ENCODE data around the gene PER3.
"Not testable (repeated sequence)": the region's sequence is repeated elsewhere in the genome, so short reads cannot be mapped to it uniquely, and the experiment has no call there.

The PER3 gene

DNA sequence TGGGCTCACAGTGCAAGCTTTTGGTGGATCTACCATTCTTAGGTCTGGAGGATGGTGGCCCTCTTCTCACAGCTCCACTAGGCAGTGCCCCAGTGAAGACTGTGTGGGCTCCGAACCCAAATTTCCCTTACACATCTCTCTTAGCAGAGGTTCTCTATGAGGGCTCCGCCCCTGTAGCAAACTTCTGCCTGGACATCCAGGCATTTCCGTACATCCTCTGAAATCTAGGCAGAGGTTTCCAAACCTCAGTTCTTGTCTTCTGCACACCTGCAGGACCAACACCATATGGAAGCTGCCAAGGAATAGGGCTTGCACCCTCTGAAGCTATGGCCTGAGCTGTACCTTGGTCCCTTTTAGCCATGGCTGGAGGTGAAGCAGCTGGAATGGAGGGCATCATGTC, 6.9 kb downstream of the PER3 start:
- peaks cover 12 to 18% of the 10 kb centered on the region in 2 donors for H3K36me3 ChIP-seq (ENCODE audit: control insufficient read depth in 2 of 2, insufficient read depth in 2 of 2, low read length in 2 of 2)
- H3K9ac ChIP-seq (ENCODE audit: low read depth in 1 of 2, low read length in 2 of 2); H3K9me3 ChIP-seq (ENCODE audit: control insufficient read depth in 2 of 2, low read length in 2 of 2); H3K4me1 ChIP-seq (ENCODE audit: control insufficient read depth in 2 of 2, insufficient read depth in 2 of 2, low read length in 2 of 2); H3K4me3 ChIP-seq (ENCODE audit: low read length in 2 of 2); H3K27ac ChIP-seq (ENCODE audit: low read depth in 2 of 2, low read length in 2 of 2); H3K27me3 ChIP-seq (ENCODE audit: control insufficient read depth in 2 of 2, insufficient read depth in 2 of 2, low read length in 2 of 2): not testable (repeated sequence)

DNA sequence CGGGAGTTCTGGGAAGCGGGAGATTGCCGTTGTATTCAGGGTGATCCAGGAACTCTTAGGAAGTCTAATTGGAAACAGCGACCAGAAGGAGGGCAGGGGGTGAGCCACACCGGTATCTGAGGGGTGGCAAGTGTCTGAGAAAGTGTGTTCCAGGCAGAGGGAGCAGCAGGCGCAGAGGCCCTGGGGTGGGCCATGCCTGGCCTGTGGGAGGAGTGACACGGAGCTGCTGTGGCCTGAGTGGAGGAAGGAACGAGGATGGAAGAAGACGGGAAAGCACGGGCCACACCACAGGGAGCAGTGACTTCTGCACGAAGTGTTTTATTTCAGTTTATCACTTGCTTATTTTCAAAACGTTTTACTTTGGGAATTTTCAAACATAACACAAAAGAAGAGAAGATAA, 11.3 kb downstream of the PER3 start:
- Histone ChIP-seq H3K27me3 (ENCODE audit: control insufficient read depth in 2 of 2, insufficient read depth in 2 of 2, low read length in 2 of 2) (no peaks in the 10 kb centered on the region), H3K27ac (ENCODE audit: low read depth in 2 of 2, low read length in 2 of 2) (no peak overlapping the region), H3K36me3 (ENCODE audit: control insufficient read depth in 2 of 2, insufficient read depth in 2 of 2, low read length in 2 of 2) (peaks cover 16 to 18% of the 10 kb centered on the region in 2 donors), H3K4me1 (ENCODE audit: control insufficient read depth in 2 of 2, insufficient read depth in 2 of 2, low read length in 2 of 2) (no peaks in the 10 kb centered on the region), H3K4me3 (ENCODE audit: low read length in 2 of 2) (no peak overlapping the region), H3K9ac (ENCODE audit: low read depth in 1 of 2, low read length in 2 of 2) (no peak overlapping the region), H3K9me3 (ENCODE audit: control insufficient read depth in 2 of 2, low read length in 2 of 2) (no peaks in the 10 kb centered on the region)

DNA sequence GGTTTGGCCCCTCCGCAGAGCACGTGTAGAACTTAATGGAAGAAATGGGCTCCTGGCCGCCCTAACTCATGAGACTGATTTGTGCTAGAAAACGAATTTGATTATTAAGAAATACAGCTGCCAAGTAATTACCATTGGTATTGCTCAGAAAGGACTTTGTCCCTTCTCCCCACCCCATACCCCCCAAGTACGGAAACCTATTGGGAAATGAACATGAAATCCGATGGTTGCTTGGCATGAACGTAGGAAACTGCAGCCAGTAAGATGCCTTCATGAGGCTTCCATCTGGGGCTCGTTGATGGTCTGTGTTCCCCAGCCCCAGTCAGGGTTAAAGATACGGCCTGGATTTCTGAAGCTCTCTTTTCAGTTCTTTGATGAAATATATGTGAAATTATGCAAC, 21.4 kb downstream of the PER3 start:
- H3K4me1 ChIP-seq (ENCODE audit: control insufficient read depth in 2 of 2, insufficient read depth in 2 of 2, low read length in 2 of 2), result no peaks in the 10 kb centered on the region
- no peaks in the 10 kb centered on the region for H3K27me3 ChIP-seq (ENCODE audit: control insufficient read depth in 2 of 2, insufficient read depth in 2 of 2, low read length in 2 of 2)
- H3K27ac ChIP-seq (ENCODE audit: low read depth in 2 of 2, low read length in 2 of 2), result no peak overlapping the region
- H3K4me3 ChIP-seq (ENCODE audit: low read length in 2 of 2), result no peak overlapping the region
- no peaks in the 10 kb centered on the region for H3K9me3 ChIP-seq (ENCODE audit: control insufficient read depth in 2 of 2, low read length in 2 of 2)
- no peak overlapping the region for H3K9ac ChIP-seq (ENCODE audit: low read depth in 1 of 2, low read length in 2 of 2)
- H3K36me3 ChIP-seq (ENCODE audit: control insufficient read depth in 2 of 2, insufficient read depth in 2 of 2, low read length in 2 of 2), result peaks cover 16 to 38% of the 10 kb centered on the region in 2 donors

DNA sequence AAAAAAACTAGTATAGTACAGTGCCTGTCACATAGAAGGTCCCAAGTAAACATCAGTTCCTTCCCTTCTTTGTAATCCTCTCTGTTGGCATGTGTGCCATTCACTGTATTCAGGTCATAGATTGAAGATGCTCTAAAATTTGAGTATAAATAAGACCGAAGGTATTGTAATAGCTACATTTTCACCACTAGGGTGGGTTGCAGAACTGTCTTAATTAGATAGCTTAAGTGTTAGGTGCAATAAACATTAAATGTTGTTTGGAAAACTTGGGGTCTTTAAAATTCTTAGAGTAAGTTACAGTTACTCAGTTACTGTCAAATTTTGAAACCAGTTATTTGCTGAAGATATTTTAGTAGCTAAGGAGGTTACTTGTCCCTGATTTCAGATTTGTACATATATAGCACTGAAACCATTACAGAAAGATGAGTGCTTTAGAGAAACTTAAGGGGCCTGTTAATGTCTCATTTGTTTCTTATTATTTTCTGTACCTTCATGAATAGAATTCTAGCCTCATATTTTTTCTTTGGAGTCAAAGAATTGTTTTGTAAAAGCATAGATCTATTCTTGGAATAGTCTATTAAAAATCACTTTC, 24.3 kb downstream of the PER3 start:
- Histone ChIP-seq H3K4me1 (ENCODE audit: control insufficient read depth in 2 of 2, insufficient read depth in 2 of 2, low read length in 2 of 2) (no peaks in the 10 kb centered on the region), H3K9ac (ENCODE audit: low read depth in 1 of 2, low read length in 2 of 2) (no peak overlapping the region), H3K27ac (ENCODE audit: low read depth in 2 of 2, low read length in 2 of 2) (no peak overlapping the region), H3K36me3 (ENCODE audit: control insufficient read depth in 2 of 2, insufficient read depth in 2 of 2, low read length in 2 of 2) (peaks cover 26 to 51% of the 10 kb centered on the region in 2 donors), H3K9me3 (ENCODE audit: control insufficient read depth in 2 of 2, low read length in 2 of 2) (no peaks in the 10 kb centered on the region), H3K27me3 (ENCODE audit: control insufficient read depth in 2 of 2, insufficient read depth in 2 of 2, low read length in 2 of 2) (no peaks in the 10 kb centered on the region), H3K4me3 (ENCODE audit: low read length in 2 of 2) (no peak overlapping the region)

DNA sequence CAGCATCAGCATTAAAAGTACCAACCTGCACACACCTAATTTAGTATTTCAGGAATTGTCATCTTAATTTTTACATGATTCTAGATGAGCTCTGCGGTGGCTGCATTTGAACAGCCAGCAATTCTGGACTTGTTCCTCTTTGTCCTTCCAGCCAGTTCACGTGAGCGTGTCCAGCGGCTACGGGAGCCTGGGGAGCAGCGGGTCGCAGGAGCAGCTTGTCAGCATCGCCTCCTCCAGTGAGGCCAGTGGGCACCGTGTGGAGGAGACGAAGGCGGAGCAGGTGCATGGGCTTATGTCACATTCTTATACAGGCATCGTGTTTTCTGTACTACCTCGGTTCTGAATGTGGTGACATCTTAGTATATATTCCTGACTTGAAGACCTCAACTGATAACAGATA, 25.7 kb downstream of the PER3 start:
- Histone ChIP-seq H3K27me3 (ENCODE audit: control insufficient read depth in 2 of 2, insufficient read depth in 2 of 2, low read length in 2 of 2) (no peaks in the 10 kb centered on the region), H3K4me3 (ENCODE audit: low read length in 2 of 2) (no peak overlapping the region), H3K36me3 (ENCODE audit: control insufficient read depth in 2 of 2, insufficient read depth in 2 of 2, low read length in 2 of 2) (peaks cover 30 to 54% of the 10 kb centered on the region in 2 donors), H3K4me1 (ENCODE audit: control insufficient read depth in 2 of 2, insufficient read depth in 2 of 2, low read length in 2 of 2) (no peaks in the 10 kb centered on the region), H3K27ac (ENCODE audit: low read depth in 2 of 2, low read length in 2 of 2) (no peak overlapping the region), H3K9me3 (ENCODE audit: control insufficient read depth in 2 of 2, low read length in 2 of 2) (peaks cover 3% of the 10 kb centered on the region in 2 donors), H3K9ac (ENCODE audit: low read depth in 1 of 2, low read length in 2 of 2) (no peak overlapping the region)

DNA sequence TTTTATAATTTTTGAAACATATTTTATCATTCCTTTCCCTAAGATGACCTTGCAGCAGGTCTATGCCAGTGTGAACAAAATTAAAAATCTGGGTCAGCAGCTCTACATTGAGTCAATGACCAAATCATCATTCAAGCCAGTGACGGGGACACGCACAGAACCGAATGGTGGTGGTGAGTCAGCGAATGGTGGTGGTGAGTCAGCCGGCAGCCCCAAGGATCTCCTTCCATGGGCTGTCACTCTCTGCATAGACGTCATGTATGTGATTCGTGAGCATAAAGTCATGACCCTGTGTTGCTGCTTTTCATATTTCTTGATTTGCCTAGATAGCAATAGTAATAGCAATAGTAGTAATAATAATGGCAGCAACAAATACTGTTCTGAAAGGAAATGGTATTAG, 26.3 kb downstream of the PER3 start:
- Histone ChIP-seq H3K36me3 (ENCODE audit: control insufficient read depth in 2 of 2, insufficient read depth in 2 of 2, low read length in 2 of 2) (peaks cover 26 to 50% of the 10 kb centered on the region in 2 donors), H3K4me3 (ENCODE audit: low read length in 2 of 2) (no peak overlapping the region), H3K9me3 (ENCODE audit: control insufficient read depth in 2 of 2, low read length in 2 of 2) (peaks cover 3% of the 10 kb centered on the region in 2 donors), H3K27me3 (ENCODE audit: control insufficient read depth in 2 of 2, insufficient read depth in 2 of 2, low read length in 2 of 2) (no peaks in the 10 kb centered on the region), H3K9ac (ENCODE audit: low read depth in 1 of 2, low read length in 2 of 2) (no peak overlapping the region), H3K4me1 (ENCODE audit: control insufficient read depth in 2 of 2, insufficient read depth in 2 of 2, low read length in 2 of 2) (no peaks in the 10 kb centered on the region), H3K27ac (ENCODE audit: low read depth in 2 of 2, low read length in 2 of 2) (no peak overlapping the region)

DNA sequence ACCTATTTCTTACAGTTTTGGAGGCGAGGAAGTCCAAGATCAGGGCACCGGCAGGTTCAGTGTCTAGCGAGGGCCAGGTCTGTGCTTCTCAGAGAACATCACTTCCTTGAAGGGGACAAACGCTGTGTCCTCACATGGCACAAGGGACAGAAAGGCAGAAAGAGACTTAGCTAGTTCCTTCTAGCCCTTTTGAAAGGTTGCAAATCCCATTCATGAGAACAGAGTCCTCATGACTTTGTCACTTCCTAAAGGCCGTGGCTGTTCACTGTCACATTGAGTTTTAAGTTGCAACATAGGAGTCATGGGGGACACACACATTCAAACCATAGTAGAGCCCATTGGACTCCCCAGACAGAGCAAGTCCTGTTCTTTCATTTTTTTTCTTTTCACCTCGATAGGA, 27.4 kb downstream of the PER3 start:
- no peak overlapping the region for H3K4me3 ChIP-seq (ENCODE audit: low read length in 2 of 2)
- peaks cover 26 to 47% of the 10 kb centered on the region in 2 donors for H3K36me3 ChIP-seq (ENCODE audit: control insufficient read depth in 2 of 2, insufficient read depth in 2 of 2, low read length in 2 of 2)
- H3K27ac ChIP-seq (ENCODE audit: low read depth in 2 of 2, low read length in 2 of 2), result no peak overlapping the region
- no peaks in the 10 kb centered on the region for H3K4me1 ChIP-seq (ENCODE audit: control insufficient read depth in 2 of 2, insufficient read depth in 2 of 2, low read length in 2 of 2)
- H3K9ac ChIP-seq (ENCODE audit: low read depth in 1 of 2, low read length in 2 of 2), result no peak overlapping the region
- peaks cover 3% of the 10 kb centered on the region in 2 donors for H3K9me3 ChIP-seq (ENCODE audit: control insufficient read depth in 2 of 2, low read length in 2 of 2)
- no peaks in the 10 kb centered on the region for H3K27me3 ChIP-seq (ENCODE audit: control insufficient read depth in 2 of 2, insufficient read depth in 2 of 2, low read length in 2 of 2)

DNA sequence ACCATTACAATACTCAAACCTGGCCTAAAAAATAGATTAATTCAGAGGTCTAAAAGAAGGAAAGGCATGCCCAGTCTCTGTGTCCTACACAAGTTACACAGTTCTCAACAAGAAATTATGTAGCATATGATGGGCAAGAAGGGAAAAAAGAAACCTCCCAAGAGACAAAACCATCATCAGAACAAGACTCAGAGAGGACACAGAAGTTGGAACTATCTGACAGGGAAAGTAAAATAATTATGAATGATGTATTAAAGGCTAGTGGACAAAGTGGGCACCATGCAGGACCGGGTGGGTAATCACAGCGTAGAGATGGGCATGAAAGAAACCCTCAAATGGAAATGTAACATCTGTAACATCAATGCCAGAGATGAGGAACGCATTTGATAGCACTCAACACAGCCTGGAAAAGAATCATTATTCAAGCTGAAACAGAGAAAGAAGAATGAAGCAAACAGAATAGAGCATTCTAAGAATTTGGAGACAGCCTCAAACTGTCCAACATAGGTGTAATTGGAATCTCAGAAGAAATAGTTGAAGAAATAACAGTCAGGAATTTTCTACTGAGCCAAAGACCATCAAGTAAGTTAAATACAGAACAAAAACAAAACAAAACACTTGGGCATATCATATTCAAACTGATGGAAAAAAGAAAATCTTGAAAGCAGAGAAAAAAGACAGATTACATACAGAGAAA, 29.7 kb downstream of the PER3 start:
- H3K9me3 ChIP-seq (ENCODE audit: control insufficient read depth in 2 of 2, low read length in 2 of 2), result peaks cover 3% of the 10 kb centered on the region in 2 donors
- no peak overlapping the region for H3K4me3 ChIP-seq (ENCODE audit: low read length in 2 of 2)
- H3K9ac ChIP-seq (ENCODE audit: low read depth in 1 of 2, low read length in 2 of 2), result no peak overlapping the region
- no peaks in the 10 kb centered on the region for H3K27me3 ChIP-seq (ENCODE audit: control insufficient read depth in 2 of 2, insufficient read depth in 2 of 2, low read length in 2 of 2)
- H3K36me3 ChIP-seq (ENCODE audit: control insufficient read depth in 2 of 2, insufficient read depth in 2 of 2, low read length in 2 of 2), result peaks cover 23 to 40% of the 10 kb centered on the region in 2 donors
- no peaks in the 10 kb centered on the region for H3K4me1 ChIP-seq (ENCODE audit: control insufficient read depth in 2 of 2, insufficient read depth in 2 of 2, low read length in 2 of 2)
- no peak overlapping the region for H3K27ac ChIP-seq (ENCODE audit: low read depth in 2 of 2, low read length in 2 of 2)

DNA sequence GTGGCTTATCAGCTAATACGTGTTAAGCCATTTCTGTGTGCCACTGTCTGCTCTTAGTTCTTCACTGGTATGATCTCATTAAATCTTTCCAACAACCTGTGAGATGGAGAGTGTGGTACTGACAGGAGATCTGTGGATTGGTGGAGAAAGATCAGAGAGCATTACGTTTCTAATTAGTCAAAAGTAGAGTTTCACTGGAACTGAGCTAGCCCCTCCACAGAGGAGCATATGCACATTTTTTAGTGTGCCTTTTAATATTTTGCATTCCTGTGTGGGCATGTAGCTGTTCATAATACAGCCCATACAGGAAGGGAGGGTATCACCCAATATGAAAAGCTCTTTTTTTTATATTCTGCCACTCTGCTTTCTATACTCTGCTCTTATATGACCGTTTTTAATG, 37.2 kb downstream of the PER3 start:
- Histone ChIP-seq H3K9me3 (ENCODE audit: control insufficient read depth in 2 of 2, low read length in 2 of 2) (no peaks in the 10 kb centered on the region), H3K4me3 (ENCODE audit: low read length in 2 of 2) (no peak overlapping the region), H3K36me3 (ENCODE audit: control insufficient read depth in 2 of 2, insufficient read depth in 2 of 2, low read length in 2 of 2) (peaks cover 15% of the 10 kb centered on the region in 2 donors), H3K9ac (ENCODE audit: low read depth in 1 of 2, low read length in 2 of 2) (no peak overlapping the region), H3K27me3 (ENCODE audit: control insufficient read depth in 2 of 2, insufficient read depth in 2 of 2, low read length in 2 of 2) (no peaks in the 10 kb centered on the region), H3K4me1 (ENCODE audit: control insufficient read depth in 2 of 2, insufficient read depth in 2 of 2, low read length in 2 of 2) (no peaks in the 10 kb centered on the region), H3K27ac (ENCODE audit: low read depth in 2 of 2, low read length in 2 of 2) (no peak overlapping the region)

DNA sequence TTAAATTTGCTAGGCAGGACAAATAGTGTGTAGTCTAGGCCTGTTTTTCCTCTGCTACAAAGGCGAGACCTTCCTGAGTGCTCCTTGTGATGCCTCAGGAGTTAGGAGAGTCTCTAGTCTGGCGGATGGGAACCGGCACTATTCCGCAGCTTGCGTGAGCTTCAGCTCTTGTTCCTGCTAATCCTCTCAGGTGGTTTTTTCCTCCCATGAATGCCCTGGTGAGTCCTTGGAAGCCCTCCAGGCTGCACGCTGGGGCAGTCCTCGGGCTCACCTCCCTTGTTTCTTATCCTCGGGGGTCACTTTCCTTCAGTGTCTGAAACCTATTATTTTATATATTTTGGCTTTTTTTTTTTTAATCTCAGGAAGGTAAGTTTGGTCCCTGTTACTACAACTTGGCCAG, 40.6 kb downstream of the PER3 start:
- Histone ChIP-seq H3K9me3 (ENCODE audit: control insufficient read depth in 2 of 2, low read length in 2 of 2) (no peaks in the 10 kb centered on the region), H3K4me1 (ENCODE audit: control insufficient read depth in 2 of 2, insufficient read depth in 2 of 2, low read length in 2 of 2) (no peaks in the 10 kb centered on the region), H3K9ac (ENCODE audit: low read depth in 1 of 2, low read length in 2 of 2) (no peak overlapping the region), H3K36me3 (ENCODE audit: control insufficient read depth in 2 of 2, insufficient read depth in 2 of 2, low read length in 2 of 2) (peaks cover 18 to 27% of the 10 kb centered on the region in 2 donors), H3K27ac (ENCODE audit: low read depth in 2 of 2, low read length in 2 of 2) (no peak overlapping the region), H3K4me3 (ENCODE audit: low read length in 2 of 2) (no peak overlapping the region), H3K27me3 (ENCODE audit: control insufficient read depth in 2 of 2, insufficient read depth in 2 of 2, low read length in 2 of 2) (no peaks in the 10 kb centered on the region)

Data from mucosa of rectum (tissue), 2 donors.